ENCODE results near the gene PEAR1.

The PEAR1 gene

GRCh38 chr1:156901966-156902915, 8.7 kb downstream of the PEAR1 start:
- DNase-seq, result no peak

DNA sequence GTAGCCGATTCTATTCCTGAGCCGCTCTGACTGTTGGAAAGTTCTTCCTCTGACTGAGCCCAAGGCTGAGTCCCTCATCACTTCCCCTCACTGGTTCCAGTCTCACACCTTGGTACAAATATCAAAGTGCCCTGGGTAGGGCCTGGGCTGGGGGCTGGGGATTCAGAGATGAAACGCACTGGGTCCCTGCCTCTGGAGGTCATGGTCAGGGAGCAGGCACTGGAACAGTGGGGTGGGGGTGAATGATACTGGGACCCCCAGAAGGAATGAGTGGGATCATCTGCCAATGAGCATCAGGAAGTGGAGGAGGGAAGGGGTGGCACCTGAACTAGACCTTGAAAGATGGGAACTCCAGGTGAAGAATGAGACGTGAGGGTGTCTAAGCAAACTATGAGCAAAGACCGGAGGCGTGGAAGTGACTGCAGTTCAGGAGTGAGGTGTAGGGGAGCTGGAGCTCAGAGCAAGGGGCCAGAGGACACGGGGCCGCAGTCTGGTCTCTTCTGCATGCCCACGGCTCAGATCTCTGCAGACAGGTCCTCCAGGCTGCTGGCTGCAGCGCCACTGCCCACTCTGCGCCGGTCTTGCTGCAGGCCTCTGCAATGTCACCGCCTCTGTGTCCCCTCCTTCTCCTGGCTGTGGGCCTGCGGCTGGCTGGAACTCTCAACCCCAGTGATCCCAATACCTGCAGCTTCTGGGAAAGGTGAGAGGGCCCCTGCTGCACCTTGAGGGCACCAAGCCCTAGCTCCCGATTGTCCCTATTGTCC, 10.0 kb downstream of the PEAR1 start:
- no peak for DNase-seq

GRCh38 chr1:156904187-156904959, 10.9 kb downstream of the PEAR1 start:
- no peak for DNase-seq

- no peak for DNase-seq
Measured at GRCh38 chr1:156905176-156905575, 11.7 kb downstream of the PEAR1 start.

- DNase-seq, result no peak
Measured at GRCh38 chr1:156905651-156906050, 12.1 kb downstream of the PEAR1 start.

GRCh38 chr1:156906206-156906906, 12.8 kb downstream of the PEAR1 start:
- no peak for DNase-seq

DNA sequence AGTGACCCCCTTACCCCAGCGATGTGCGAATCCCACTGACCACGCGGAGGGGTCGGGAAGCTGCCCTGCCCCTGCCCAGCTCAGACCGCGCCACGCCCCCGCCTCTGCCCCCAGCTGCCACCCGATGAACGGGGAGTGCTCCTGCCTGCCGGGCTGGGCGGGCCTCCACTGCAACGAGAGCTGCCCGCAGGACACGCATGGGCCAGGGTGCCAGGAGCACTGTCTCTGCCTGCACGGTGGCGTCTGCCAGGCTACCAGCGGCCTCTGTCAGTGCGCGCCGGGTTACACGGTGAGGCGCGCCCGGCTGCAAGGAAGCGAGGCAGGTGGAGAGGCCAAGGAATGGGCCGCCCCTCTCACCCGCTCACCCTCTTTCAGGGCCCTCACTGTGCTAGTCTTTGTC, 15.0 kb downstream of the PEAR1 start:
- no peak for DNase-seq

GRCh38 chr1:156908955-156909354, 15.4 kb downstream of the PEAR1 start:
- no peak for DNase-seq

DNA sequence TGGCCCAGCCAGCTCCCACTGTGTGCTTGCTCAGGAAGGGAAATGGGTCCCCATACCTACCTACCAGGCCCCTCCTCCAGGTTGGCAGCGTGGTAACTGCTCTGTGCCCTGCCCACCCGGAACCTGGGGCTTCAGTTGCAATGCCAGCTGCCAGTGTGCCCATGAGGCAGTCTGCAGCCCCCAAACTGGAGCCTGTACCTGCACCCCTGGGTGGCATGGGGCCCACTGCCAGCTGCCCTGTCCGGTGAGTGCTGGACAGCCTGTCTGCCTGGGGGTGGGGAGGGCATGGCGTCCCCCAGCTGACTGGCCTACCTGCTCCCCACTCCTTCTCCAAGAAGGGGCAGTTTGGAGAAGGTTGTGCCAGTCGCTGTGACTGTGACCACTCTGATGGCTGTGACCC, 16.2 kb downstream of the PEAR1 start:
- no peak for DNase-seq

DNA sequence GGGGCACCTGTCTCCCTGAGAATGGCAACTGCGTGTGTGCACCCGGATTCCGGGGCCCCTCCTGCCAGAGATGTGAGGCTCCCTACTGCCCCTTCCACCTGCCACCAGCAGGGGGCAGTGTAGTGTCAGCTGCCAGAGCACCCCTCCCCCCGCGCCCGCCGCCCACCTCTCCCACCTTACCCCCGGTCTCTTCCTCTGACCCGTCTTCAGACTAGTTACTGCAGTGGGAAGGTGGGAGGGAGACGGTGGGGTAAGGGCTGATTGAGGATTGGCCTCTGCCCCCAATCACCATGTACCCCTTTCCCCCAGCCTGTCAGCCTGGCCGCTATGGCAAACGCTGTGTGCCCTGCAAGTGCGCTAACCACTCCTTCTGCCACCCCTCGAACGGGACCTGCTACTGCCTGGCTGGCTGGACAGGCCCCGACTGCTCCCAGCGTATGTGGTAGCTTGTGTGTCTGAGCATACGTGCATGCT, 16.8 kb downstream of the PEAR1 start:
- DNase-seq, result peak; percentile 42 to 45

DNA sequence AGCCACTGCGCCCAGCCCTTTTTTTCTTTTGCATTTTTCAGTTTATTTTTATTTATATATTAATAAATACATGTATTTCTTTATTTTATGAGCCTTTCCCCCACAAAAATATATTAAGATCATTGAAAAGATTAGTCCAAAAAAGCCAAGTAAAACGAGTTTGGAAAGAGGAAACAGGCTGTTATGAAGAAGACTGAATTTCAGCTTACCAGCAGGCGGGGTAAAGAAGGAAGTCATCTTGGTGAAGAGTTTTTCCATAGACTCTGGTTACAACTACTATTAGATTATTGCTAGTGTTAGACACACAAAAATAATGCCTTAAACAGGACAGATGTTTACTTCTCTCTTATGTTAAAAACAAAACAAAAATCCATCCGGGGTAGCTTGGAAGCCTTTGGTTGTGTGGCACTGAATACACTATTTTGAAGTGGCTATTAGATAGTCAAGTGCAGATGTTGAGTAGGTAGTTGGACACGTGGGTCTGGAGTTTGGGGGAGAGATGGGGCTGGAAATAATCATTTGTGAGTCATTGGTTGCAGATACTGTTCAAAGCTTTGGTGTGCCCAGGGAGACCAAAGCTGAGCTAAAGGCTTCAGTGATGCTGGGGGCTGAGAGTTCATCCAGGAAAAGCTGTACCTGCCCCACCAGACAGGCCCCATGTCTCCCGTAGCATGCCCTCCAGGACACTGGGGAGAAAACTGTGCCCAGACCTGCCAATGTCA, 18.2 kb downstream of the PEAR1 start:
- DNase-seq, result no peak

DNA sequence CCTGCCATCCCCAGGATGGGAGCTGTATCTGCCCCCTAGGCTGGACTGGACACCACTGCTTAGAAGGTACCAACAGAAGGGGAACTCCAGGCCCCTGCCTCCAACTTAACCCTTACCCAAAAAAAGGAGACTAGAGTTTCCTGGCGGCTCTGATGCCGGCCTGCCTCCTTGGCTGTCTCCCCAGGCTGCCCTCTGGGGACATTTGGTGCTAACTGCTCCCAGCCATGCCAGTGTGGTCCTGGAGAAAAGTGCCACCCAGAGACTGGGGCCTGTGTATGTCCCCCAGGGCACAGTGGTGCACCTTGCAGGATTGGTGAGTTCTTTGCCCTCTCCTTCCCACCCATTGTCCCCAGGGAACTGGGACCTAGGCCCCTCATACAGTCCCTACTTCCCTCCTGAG, 18.8 kb downstream of the PEAR1 start:
- DNase-seq, result no peak

DNA sequence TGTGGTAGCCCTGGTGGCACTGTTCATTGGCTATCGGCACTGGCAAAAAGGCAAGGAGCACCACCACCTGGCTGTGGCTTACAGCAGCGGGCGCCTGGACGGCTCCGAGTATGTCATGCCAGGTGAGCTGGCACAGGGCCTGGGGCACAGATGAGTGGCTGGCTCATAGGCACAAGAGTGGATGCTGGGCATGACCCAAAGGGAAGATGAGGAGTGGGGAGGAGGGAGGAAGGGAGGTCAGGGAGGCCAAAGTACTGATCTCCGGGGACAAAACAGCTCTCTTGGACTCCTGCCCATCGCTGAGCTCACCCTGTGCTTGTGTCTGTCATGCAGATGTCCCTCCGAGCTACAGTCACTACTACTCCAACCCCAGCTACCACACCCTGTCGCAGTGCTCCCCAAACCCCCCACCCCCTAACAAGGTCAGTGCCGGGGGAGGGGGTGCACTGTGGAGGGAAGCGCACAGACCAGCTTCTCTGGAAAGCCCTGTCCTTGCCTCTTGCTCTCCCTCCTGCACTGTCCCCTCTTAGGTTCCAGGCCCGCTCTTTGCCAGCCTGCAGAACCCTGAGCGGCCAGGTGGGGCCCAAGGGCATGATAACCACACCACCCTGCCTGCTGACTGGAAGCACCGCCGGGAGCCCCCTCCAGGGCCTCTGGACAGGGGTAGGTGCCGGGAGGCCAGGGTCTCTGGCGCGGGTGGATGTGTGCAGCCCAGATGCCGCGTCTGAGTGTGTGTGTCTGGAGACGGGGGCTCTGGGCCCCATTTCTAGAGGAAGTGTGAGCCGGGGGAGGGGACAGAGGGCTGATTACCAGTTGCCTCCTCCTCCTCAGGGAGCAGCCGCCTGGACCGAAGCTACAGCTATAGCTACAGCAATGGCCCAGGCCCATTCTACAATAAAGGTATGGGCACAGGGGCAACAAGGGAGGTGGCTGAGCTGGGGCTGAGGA, 19.6 kb downstream of the PEAR1 start:
- DNase-seq, result no peak

GRCh38 chr1:156913809-156914387, 20.4 kb downstream of the PEAR1 start:
- no peak for DNase-seq

DNA sequence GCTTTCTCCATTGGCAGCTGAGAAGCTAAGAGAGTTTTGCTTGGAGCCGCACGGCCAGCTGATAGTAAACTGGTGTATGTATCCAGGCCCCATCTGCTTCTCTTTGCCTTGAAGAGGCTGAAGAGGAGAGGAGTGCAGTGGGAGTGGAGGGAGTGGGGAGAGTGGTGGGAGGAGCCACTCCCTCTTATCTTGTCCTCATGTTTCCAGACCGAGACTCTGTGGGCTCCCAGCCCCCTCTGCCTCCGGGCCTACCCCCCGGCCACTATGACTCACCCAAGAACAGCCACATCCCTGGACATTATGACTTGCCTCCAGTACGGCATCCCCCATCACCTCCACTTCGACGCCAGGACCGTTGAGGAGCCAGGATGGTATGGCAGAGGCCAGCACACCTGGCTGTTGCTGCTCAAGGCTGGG, 20.9 kb downstream of the PEAR1 start:
- DNase-seq, result no peak

DNA sequence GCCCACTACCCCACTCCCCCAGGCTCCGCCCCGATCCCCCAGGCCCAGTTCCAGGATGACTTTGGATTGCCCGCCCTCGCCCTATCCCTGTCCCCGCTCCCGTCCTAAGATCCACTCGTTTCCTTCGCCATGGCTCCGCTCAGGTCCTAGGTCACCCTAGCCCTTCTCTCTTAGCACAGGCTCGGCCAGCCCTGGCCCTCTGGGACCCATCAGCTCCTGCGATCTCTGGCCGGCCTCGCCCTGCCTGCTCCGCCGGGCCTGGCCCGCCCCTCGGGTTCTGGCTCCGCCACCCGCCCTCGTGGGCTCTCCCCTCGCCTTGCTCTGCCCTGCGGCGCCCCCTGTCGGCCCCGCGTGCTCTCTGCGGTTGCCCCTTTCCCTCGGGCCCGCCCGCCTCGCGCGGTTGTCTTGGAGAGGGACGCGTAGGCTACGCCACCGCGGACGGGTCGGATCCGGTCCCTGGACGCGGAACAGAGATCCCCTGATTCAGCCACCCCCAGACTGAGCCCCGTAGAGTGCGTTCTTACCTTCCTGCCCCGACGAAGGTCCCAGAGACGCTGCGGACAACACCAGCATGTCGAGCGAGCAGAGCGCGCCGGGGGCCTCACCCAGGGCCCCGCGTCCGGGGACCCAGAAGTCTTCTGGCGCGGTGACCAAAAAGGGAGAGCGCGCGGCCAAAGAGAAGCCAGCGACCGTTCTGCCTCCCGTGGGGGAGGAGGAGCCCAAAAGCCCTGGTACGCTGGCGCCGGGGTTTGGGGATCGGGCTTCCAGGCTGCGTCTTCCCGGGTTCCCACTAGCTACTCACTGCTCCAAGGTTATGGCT, 26.9 kb downstream of the PEAR1 start, which contains the start of gene LRRC71:
TSS of gene LRRC71 (plus strand) at position 400 of the 820 bp plus-strand sequence. CDS start at position 572, 172 bp downstream.
- peak; percentile 40 to 41 for DNase-seq

- DNase-seq, result no peak
Measured at GRCh38 chr1:156921053-156921529, 27.6 kb downstream of the PEAR1 start.

GRCh38 chr1:156922986-156923669, 29.6 kb downstream of the PEAR1 start:
- DNase-seq, result no peak

Measured in activated CD4-positive, alpha-beta T cell treated with anti-CD3 and anti-CD28 coated beads, Interleukin-2, amount 50 U/mL, for 4 hours (primary cell).